Stimulated activated naive B cell treated with anti-CD40 and anti-IgM and Interleukin-4, amounts not matched to agents 10 μg/mL and 1 μg/mL and 100 μg/mL, for 72 hours (primary cell): Measurements from ENCODE around the gene EPB41L1.

Experiments used
- ATAC-seq, 2 donors: fragments of 150-1000 bp; cut with Tn5 transposase; replicated peaks; 2 replicates each; pipeline ENCODE4 v1.10.0; 2021; ENCODE audit warnings: moderate library complexity in 1 of 2
- DNase-seq: peaks from one replicate; pipeline ENCODE4 v3.0.0; 2021
- H3K27ac Mint-ChIP-seq: one replicate; pipeline ENCODE4 v1.8.0; 2022; ENCODE audit warnings: mild to moderate bottlenecking, mixed read lengths
- H3K27me3 Mint-ChIP-seq, 2 donors: one replicate each; pipeline ENCODE4 v1.8.0; 2022; ENCODE audit warnings: mixed read lengths in 2 of 2
- H3K36me3 Mint-ChIP-seq, 2 donors: one replicate each; pipeline ENCODE4 v1.8.0; 2022; ENCODE audit warnings: mixed read lengths in 2 of 2, mild to moderate bottlenecking in 1 of 2
- H3K4me1 Mint-ChIP-seq, 2 donors: one replicate each; pipeline ENCODE4 v1.8.0; 2022; ENCODE audit warnings: mixed read lengths in 2 of 2, mild to moderate bottlenecking in 1 of 2
- H3K4me3 Mint-ChIP-seq, 2 donors: one replicate each; pipeline ENCODE4 v1.8.0; 2022; ENCODE audit warnings: mild to moderate bottlenecking in 2 of 2, mixed read lengths in 2 of 2, moderate library complexity in 1 of 2
- H3K9me3 Mint-ChIP-seq, 2 donors: one replicate each; pipeline ENCODE4 v1.8.0; 2022; ENCODE audit warnings: mixed read lengths in 2 of 2, mild to moderate bottlenecking in 1 of 2

EPB41L1 gene

GRCh38 chr20:36154700-36155628 is at the start of gene EPB41L1:
TSS of gene EPB41L1 (plus strand) at chr20:36154740. CDS start at chr20:36173778, 19,038 bp downstream.
- Mint-ChIP-seq H3K4me3 (peak within 1 kb of the TSS; percentile 79 to 80), H3K4me1 (peaks cover 4 to 14% of the 10 kb centered on the region in 2 donors), H3K27me3 (peaks cover 25 to 54% of the 10 kb centered on the region in 2 donors), H3K36me3 (no peaks in the 10 kb centered on the region), H3K27ac (no peak within 1 kb of the TSS), H3K9me3 (no peaks in the 10 kb centered on the region)
- DNase-seq (no peak), ATAC-seq (no peak)

GRCh38 chr20:36104856-36105255 is 49.7 kb upstream of the EPB41L1 start:
- H3K9me3 Mint-ChIP-seq = no peaks in the 10 kb centered on the region
- no peaks in the 10 kb centered on the region for H3K36me3 Mint-ChIP-seq
- peaks cover 0 to 3% of the 10 kb centered on the region in 2 donors for H3K4me1 Mint-ChIP-seq

GRCh38 chr20:36105711-36106226 is 48.8 kb upstream of the EPB41L1 start:
- Mint-ChIP-seq H3K4me3 (no peak overlapping the region), H3K36me3 (no peaks in the 10 kb centered on the region), H3K27ac (no peak overlapping the region), H3K27me3 (peaks cover 0 to 9% of the 10 kb centered on the region in 2 donors), H3K9me3 (no peaks in the 10 kb centered on the region), H3K4me1 (peaks cover 3 to 6% of the 10 kb centered on the region in 2 donors)
- DNase-seq (no peak), ATAC-seq (no peak)

More at GRCh38 chr20:36104856-36105255, 49.7 kb upstream of the EPB41L1 start:
- Mint-ChIP-seq H3K27me3 (peaks cover 0 to 9% of the 10 kb centered on the region in 2 donors), H3K27ac (no peak overlapping the region), H3K4me3 (no peak overlapping the region)
- ATAC-seq = no peak
- no peak for DNase-seq

DNA sequence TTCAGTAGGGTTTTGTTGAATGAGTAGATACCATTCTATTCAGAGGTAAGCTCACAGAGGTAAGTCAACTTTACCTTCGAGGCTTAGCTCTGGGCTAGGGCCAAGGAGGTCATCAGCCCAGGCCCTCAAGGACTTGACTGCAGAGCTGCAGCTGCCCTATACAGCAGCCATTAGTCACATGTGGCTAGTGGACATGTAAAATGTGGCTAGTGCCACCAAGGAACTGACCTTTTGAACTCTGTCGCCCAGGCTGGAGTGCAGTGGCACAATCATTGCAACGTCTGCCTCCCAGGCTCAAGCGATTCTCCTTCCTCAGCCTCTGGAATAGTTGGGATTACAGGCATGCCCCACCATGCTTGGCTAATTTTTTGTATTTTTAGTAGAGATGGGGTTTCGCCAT is 47.9 kb upstream of the EPB41L1 start:
- no peaks in the 10 kb centered on the region for H3K9me3 Mint-ChIP-seq
- H3K4me1 Mint-ChIP-seq = peaks cover 5 to 6% of the 10 kb centered on the region in 2 donors
- H3K4me3 Mint-ChIP-seq = no peak overlapping the region
- H3K36me3 Mint-ChIP-seq = no peaks in the 10 kb centered on the region
- no peak overlapping the region for H3K27ac Mint-ChIP-seq
- DNase-seq (no peak), ATAC-seq (no peak)
- H3K27me3 Mint-ChIP-seq = peaks cover 0 to 9% of the 10 kb centered on the region in 2 donors

- H3K27ac Mint-ChIP-seq = no peak overlapping the region
- no peaks in the 10 kb centered on the region for H3K9me3 Mint-ChIP-seq
- peaks cover 2 to 9% of the 10 kb centered on the region in 2 donors for H3K27me3 Mint-ChIP-seq
- ATAC-seq (no peak), DNase-seq (no peak)
- H3K4me3 Mint-ChIP-seq = no peak overlapping the region
- no peaks in the 10 kb centered on the region for H3K36me3 Mint-ChIP-seq
- peaks cover 7% of the 10 kb centered on the region in 2 donors for H3K4me1 Mint-ChIP-seq
These were observed 46.7 kb upstream of the EPB41L1 start for GRCh38 chr20:36107881-36108280.

DNA sequence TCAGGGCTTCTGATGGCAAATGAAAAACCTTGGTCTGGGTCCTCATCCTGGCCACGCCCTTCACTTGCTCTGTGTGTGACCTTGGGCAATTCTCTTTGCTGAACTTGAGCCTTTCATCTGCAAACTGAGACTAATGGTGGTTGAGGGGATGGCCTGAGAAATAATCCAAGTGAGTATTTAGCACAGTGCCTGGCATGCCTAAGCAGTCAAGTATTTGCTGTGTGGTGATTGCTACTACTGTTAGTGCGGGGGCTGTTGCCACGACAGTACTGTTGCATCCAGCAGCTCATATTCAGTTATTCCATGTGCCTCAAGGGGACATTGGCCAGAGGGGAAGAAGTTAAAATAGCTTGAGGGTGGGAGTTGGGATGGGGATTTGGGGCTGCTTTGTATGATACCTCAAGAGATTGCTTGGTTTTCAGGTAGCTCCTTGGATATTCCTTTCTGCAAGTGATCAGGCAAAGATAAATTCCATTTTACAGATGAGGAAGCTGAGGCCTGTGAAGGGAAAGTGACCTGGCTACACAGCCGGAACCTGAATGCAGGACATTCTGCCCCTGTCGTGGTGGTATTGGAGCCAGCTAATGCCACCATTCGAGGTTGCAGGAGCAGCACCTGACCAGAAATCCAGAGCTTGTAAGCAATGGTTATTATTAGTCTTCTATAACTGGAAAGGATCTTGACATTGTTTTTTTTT is 45.1 kb upstream of the EPB41L1 start:
- no peak for ATAC-seq
- H3K4me3 Mint-ChIP-seq = no peak overlapping the region
- no peaks in the 10 kb centered on the region for H3K36me3 Mint-ChIP-seq

GRCh38 chr20:36110994-36111393 is 43.5 kb upstream of the EPB41L1 start:
- H3K27ac Mint-ChIP-seq = no peak overlapping the region
- H3K9me3 Mint-ChIP-seq = no peaks in the 10 kb centered on the region
- H3K4me3 Mint-ChIP-seq = no peak overlapping the region
- no peak for DNase-seq
- ATAC-seq = no peak
- H3K36me3 Mint-ChIP-seq = no peaks in the 10 kb centered on the region
- H3K4me1 Mint-ChIP-seq = peaks cover 11 to 26% of the 10 kb centered on the region in 2 donors
- peaks cover 0 to 7% of the 10 kb centered on the region in 2 donors for H3K27me3 Mint-ChIP-seq

More for the DNA sequence above, 45.1 kb upstream of the EPB41L1 start:
- Mint-ChIP-seq H3K9me3 (no peaks in the 10 kb centered on the region), H3K27ac (no peak overlapping the region), H3K27me3 (peaks cover 5 to 7% of the 10 kb centered on the region in 2 donors), H3K4me1 (peaks cover 9 to 22% of the 10 kb centered on the region in 2 donors)
- DNase-seq = no peak

DNA sequence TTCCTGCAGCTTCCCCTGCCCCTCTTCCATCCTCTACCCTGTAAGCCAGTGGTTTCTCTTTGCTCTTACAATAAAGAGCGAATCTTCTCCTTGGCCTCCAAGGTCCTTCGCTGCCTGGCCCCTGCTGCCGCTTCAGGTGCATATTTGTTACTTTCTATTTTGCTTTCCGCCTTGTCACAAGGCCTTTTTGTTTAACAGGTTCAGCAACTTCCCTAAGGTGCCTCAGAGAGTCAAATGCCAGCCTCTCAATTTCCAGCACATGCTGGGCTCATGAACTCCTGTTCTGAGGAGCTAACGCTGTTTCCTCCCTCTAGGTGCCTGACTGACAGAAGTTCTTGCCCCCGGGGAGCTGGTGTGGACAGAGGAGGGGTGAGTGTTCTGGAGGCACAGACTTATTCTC is 42.4 kb upstream of the EPB41L1 start:
- Mint-ChIP-seq H3K4me3 (no peak overlapping the region), H3K27me3 (peaks cover 0 to 13% of the 10 kb centered on the region in 2 donors), H3K27ac (peak overlapping the region; percentile 10), H3K36me3 (no peaks in the 10 kb centered on the region), H3K4me1 (peaks cover 11 to 26% of the 10 kb centered on the region in 2 donors), H3K9me3 (no peaks in the 10 kb centered on the region)
- ATAC-seq (no peak), DNase-seq (no peak)

- H3K4me3 Mint-ChIP-seq = no peak overlapping the region
- ATAC-seq = no peak
- peaks cover 0 to 18% of the 10 kb centered on the region in 2 donors for H3K27me3 Mint-ChIP-seq
- H3K4me1 Mint-ChIP-seq = peaks cover 11 to 26% of the 10 kb centered on the region in 2 donors
- DNase-seq = no peak
- no peaks in the 10 kb centered on the region for H3K9me3 Mint-ChIP-seq
- no peak overlapping the region for H3K27ac Mint-ChIP-seq
- H3K36me3 Mint-ChIP-seq = no peaks in the 10 kb centered on the region
These were observed 41.5 kb upstream of the EPB41L1 start for GRCh38 chr20:36113036-36113435.

- ATAC-seq = peak; percentile 98
- Mint-ChIP-seq H3K27me3 (peaks cover 0 to 18% of the 10 kb centered on the region in 2 donors), H3K4me3 (no peak overlapping the region), H3K9me3 (no peaks in the 10 kb centered on the region), H3K27ac (no peak overlapping the region), H3K36me3 (no peaks in the 10 kb centered on the region), H3K4me1 (peaks cover 11 to 26% of the 10 kb centered on the region in 2 donors)
- DNase-seq = no peak
These were observed 40.8 kb upstream of the EPB41L1 start for GRCh38 chr20:36113566-36114250.

DNA sequence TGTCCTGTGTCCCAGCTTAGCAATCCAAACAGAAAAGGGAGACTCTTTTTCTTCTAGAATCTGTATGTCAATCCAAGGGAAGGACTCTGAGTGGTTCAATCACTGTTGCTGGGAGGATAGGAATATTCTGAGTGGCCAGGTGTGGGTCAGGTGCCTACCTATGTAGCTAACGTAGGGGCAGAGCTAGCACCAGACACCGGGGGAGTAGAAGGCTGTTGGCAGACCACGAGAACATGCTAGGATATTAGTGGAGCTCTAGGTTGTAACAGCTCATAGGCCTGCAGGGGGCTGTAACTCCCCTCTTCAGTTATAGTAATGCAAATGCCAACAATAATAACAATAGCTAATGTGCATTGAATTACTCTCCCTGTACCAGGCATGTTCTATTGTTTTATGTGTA is 39.8 kb upstream of the EPB41L1 start:
- Mint-ChIP-seq H3K27ac (no peak overlapping the region), H3K9me3 (no peaks in the 10 kb centered on the region), H3K4me3 (no peak overlapping the region), H3K27me3 (peaks cover 7 to 24% of the 10 kb centered on the region in 2 donors), H3K4me1 (peaks cover 11 to 26% of the 10 kb centered on the region in 2 donors), H3K36me3 (no peaks in the 10 kb centered on the region)
- ATAC-seq (no peak), DNase-seq (no peak)

GRCh38 chr20:36115925-36116324 is 38.6 kb upstream of the EPB41L1 start:
- no peak for DNase-seq
- H3K27me3 Mint-ChIP-seq = peaks cover 11 to 35% of the 10 kb centered on the region in 2 donors

GRCh38 chr20:36116807-36117441 is 37.6 kb upstream of the EPB41L1 start:
- H3K36me3 Mint-ChIP-seq = no peaks in the 10 kb centered on the region
- no peak overlapping the region for H3K27ac Mint-ChIP-seq
- ATAC-seq (no peak), DNase-seq (no peak)
- peaks cover 11 to 35% of the 10 kb centered on the region in 2 donors for H3K27me3 Mint-ChIP-seq
- no peaks in the 10 kb centered on the region for H3K9me3 Mint-ChIP-seq
- H3K4me1 Mint-ChIP-seq = peaks cover 7 to 21% of the 10 kb centered on the region in 2 donors
- H3K4me3 Mint-ChIP-seq = no peak overlapping the region

More at GRCh38 chr20:36115925-36116324, 38.6 kb upstream of the EPB41L1 start:
- Mint-ChIP-seq H3K9me3 (no peaks in the 10 kb centered on the region), H3K27ac (no peak overlapping the region), H3K4me1 (peaks cover 8 to 22% of the 10 kb centered on the region in 2 donors), H3K36me3 (no peaks in the 10 kb centered on the region), H3K4me3 (no peak overlapping the region)
- no peak for ATAC-seq
